H54 (cell line): ENCODE measurements around the gene SHISAL1.

Source experiments
- DNase-seq: peaks from one replicate; pipeline ENCODE4 v3.0.0; 2011; ENCODE audit warnings: low spot score, mixed read lengths; ENCODE audit not compliant: insufficient read length
- FAIRE-seq: peaks from 3 replicates; lab custom pipeline; 2011; peaks lifted over from hg19 to GRCh38; lab: Jason Lieb, UNC
- POLR2A ChIP-seq: IDR thresholded peaks from 2 replicates; pipeline ENCODE4 v1.6.1; 2011; ENCODE audit warnings: low read depth, mild to moderate bottlenecking, low read length

The SHISAL1 gene

GRCh38 chr22:44351685-44352377, 39.1 kb upstream of the SHISAL1 start:
- DNase-seq, result peak; percentile 75

GRCh38 chr22:44351037-44351436, 38.3 kb upstream of the SHISAL1 start:
- no peak for DNase-seq

More at GRCh38 chr22:44351685-44352377, 39.1 kb upstream of the SHISAL1 start:
- TF ChIP-seq POLR2A, result no peak
- FAIRE-seq, result peak; percentile 71

GRCh38 chr22:44349594-44349993, 36.8 kb upstream of the SHISAL1 start:
- no peak for TF ChIP-seq POLR2A
- DNase-seq (no peak), FAIRE-seq (no peak)

More at GRCh38 chr22:44351037-44351436, 38.3 kb upstream of the SHISAL1 start:
- TF ChIP-seq POLR2A, result no peak
- no peak for FAIRE-seq

- no peak for FAIRE-seq
- no peak for DNase-seq
- TF ChIP-seq POLR2A, result no peak
Observed at GRCh38 chr22:44348971-44349560, 36.3 kb upstream of the SHISAL1 start.

GRCh38 chr22:44347549-44347948, 34.8 kb upstream of the SHISAL1 start:
- FAIRE-seq, result no peak
- no peak for TF ChIP-seq POLR2A

GRCh38 chr22:44347080-44347479, 34.3 kb upstream of the SHISAL1 start:
- DNase-seq (no peak), FAIRE-seq (no peak)
- no peak for TF ChIP-seq POLR2A

More at GRCh38 chr22:44347549-44347948, 34.8 kb upstream of the SHISAL1 start:
- DNase-seq, result no peak

- no peak for FAIRE-seq
- no peak for TF ChIP-seq POLR2A
- DNase-seq, result no peak
Observed at GRCh38 chr22:44345872-44346271, 33.1 kb upstream of the SHISAL1 start.

- no peak for TF ChIP-seq POLR2A
- no peak for DNase-seq
- no peak for FAIRE-seq
Observed at GRCh38 chr22:44344407-44344806, 31.7 kb upstream of the SHISAL1 start.

GRCh38 chr22:44342347-44342956, 29.7 kb upstream of the SHISAL1 start:
- FAIRE-seq (no peak), DNase-seq (no peak)
- TF ChIP-seq POLR2A, result no peak

GRCh38 chr22:44341431-44342346, 28.9 kb upstream of the SHISAL1 start:
- no peak for FAIRE-seq

GRCh38 chr22:44340271-44341239, 27.8 kb upstream of the SHISAL1 start:
- DNase-seq (no peak), FAIRE-seq (no peak)
- no peak for TF ChIP-seq POLR2A

More at GRCh38 chr22:44341431-44342346, 28.9 kb upstream of the SHISAL1 start:
- TF ChIP-seq POLR2A, result no peak
- DNase-seq, result no peak

- FAIRE-seq (no peak), DNase-seq (no peak)
- no peak for TF ChIP-seq POLR2A
Observed at GRCh38 chr22:44338906-44339305, 26.2 kb upstream of the SHISAL1 start.

GRCh38 chr22:44338177-44338810, 25.5 kb upstream of the SHISAL1 start:
- DNase-seq, result no peak
- no peak for FAIRE-seq
- TF ChIP-seq POLR2A, result no peak
